Measurements from ENCODE around the gene CCSER1.

- TF ChIP-seq, protein P1, sequence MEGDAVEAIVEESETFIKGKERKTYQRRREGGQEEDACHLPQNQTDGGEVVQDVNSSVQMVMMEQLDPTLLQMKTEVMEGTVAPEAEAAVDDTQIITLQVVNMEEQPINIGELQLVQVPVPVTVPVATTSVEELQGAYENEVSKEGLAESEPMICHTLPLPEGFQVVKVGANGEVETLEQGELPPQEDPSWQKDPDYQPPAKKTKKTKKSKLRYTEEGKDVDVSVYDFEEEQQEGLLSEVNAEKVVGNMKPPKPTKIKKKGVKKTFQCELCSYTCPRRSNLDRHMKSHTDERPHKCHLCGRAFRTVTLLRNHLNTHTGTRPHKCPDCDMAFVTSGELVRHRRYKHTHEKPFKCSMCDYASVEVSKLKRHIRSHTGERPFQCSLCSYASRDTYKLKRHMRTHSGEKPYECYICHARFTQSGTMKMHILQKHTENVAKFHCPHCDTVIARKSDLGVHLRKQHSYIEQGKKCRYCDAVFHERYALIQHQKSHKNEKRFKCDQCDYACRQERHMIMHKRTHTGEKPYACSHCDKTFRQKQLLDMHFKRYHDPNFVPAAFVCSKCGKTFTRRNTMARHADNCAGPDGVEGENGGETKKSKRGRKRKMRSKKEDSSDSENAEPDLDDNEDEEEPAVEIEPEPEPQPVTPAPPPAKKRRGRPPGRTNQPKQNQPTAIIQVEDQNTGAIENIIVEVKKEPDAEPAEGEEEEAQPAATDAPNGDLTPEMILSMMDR (IDR thresholded peaks at IDR 0.05; ENCODE audit: poor library complexity): no peak
- TF ChIP-seq EZH2phosphoT487 (IDR thresholded peaks at IDR 0.05; ENCODE audit: low read depth, severe bottlenecking, unreplicated experiment): no peak
These were observed 823.2 kb downstream of the CCSER1 start for GRCh38 chr4:90950385-90950841.

Measured in hepatocyte (in vitro differentiated cells).